B cell (primary cell): Measurements from ENCODE around the gene RIIAD1.

Experiments
- EZH2 ChIP-seq: IDR thresholded peaks from 2 replicates; pipeline ENCODE4 v1.6.1; 2012; ENCODE audit warnings: borderline replicate concordance, low read depth, mild to moderate bottlenecking, moderate library complexity, low read length; ENCODE audit not compliant: insufficient read depth, poor library complexity, severe bottlenecking
- TF ChIP-seq, protein P1 (sequence below): fragments of 200-600 bp; IDR thresholded peaks from one replicate; pipeline ENCODE4 v1.8.0; 2022; ENCODE audit warnings: antibody characterized with exemption, mild to moderate bottlenecking

DNA sequence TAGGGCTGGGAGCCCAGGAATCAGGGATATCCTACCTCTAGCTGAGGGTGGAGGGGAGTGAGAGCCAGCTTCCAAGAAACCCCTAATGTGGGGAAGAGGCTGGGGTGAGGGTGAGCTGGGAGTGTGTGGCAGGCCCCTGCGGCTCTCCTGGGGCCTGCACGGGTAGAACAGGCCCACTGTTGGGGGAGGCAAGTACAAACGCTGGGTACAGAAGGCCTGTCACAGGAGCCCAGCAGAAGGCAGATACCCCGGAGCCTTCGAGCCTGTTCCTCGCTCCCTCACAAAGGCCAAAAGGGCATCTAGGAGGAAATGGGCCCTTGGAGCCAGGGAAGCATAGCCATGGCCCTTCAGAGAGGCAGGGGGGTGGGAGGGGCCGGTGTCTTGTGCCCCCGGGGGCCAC lies 18.4 kb upstream of the RIIAD1 start:
- TF ChIP-seq, protein P1, sequence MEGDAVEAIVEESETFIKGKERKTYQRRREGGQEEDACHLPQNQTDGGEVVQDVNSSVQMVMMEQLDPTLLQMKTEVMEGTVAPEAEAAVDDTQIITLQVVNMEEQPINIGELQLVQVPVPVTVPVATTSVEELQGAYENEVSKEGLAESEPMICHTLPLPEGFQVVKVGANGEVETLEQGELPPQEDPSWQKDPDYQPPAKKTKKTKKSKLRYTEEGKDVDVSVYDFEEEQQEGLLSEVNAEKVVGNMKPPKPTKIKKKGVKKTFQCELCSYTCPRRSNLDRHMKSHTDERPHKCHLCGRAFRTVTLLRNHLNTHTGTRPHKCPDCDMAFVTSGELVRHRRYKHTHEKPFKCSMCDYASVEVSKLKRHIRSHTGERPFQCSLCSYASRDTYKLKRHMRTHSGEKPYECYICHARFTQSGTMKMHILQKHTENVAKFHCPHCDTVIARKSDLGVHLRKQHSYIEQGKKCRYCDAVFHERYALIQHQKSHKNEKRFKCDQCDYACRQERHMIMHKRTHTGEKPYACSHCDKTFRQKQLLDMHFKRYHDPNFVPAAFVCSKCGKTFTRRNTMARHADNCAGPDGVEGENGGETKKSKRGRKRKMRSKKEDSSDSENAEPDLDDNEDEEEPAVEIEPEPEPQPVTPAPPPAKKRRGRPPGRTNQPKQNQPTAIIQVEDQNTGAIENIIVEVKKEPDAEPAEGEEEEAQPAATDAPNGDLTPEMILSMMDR = no peak
- no peak for TF ChIP-seq EZH2
